ENCODE data around the gene DENND6B. TPM values are rescaled to one million over a fixed set of nuclear protein-coding genes. Genes with fewer than 3 reads are reported as not detected.
A peak's percentile ranks its signal among the peaks of the same experiment; 100 is the strongest.

The DENND6B gene
- polyA plus RNA-seq (51.0 and 58.9 TPM in 2 replicates), polyA minus RNA-seq (29.5 and 34.6 TPM in 2 replicates)

- no peaks in the 10 kb centered on the region for H3K36me3 ChIP-seq (ENCODE audit: insufficient read depth, low read length)
- H3K27me3 ChIP-seq (ENCODE audit: insufficient read depth, low read depth, low read length) = no peaks in the 10 kb centered on the region
- peak within 1 kb of the TSS; percentile 88 for H3K4me2 ChIP-seq (ENCODE audit: low read length)
- H2AFZ ChIP-seq (ENCODE audit: low read depth, low read length) = peak within 1 kb of the TSS; percentile 40
- H3K9ac ChIP-seq (ENCODE audit: low read length) = peak within 1 kb of the TSS; percentile 83
- no peaks in the 10 kb centered on the region for H3F3A ChIP-seq (ENCODE audit: insufficient read depth, low read length, poor library complexity, severe bottlenecking)
- TF ChIP-seq MXI1 (conservative IDR thresholded peaks at IDR 0.05; ENCODE audit: poor library complexity, severe bottlenecking) = peak; percentile 33
- peak; percentile 57 for TF ChIP-seq POLR2AphosphoS5 (IDR thresholded peaks at IDR 0.05)
- TF ChIP-seq RAD21 (conservative IDR thresholded peaks at IDR 0.05) = peak; percentile 49
- TF ChIP-seq EZH2 (IDR thresholded peaks at IDR 0.05; ENCODE audit: borderline replicate concordance, insufficient read depth, low read length, poor library complexity, severe bottlenecking) = no peak
- peak; percentile 84 for TF ChIP-seq CTCF (IDR thresholded peaks at IDR 0.05; ENCODE audit: poor library complexity, severe bottlenecking)
- TF ChIP-seq SMC3 (conservative IDR thresholded peaks at IDR 0.05; ENCODE audit: poor library complexity) = no peak
- H3K9me2 ChIP-seq (ENCODE audit: insufficient read depth, low read length) = no peaks in the 10 kb centered on the region
- peak within 1 kb of the TSS; percentile 76 for H3K27ac ChIP-seq (ENCODE audit: low read length)
- H3K79me2 ChIP-seq (replicated peaks; ENCODE audit: insufficient read depth, low read length) = peaks cover 17% of the 10 kb centered on the region
- no peaks in the 10 kb centered on the region for H3K9me3 ChIP-seq (ENCODE audit: low read length)
- no peaks in the 10 kb centered on the region for H4K20me1 ChIP-seq (ENCODE audit: insufficient read depth)
- H3K4me3 ChIP-seq (ENCODE audit: low read length) = peak within 1 kb of the TSS; percentile 77
These were observed at the start of gene DENND6B for GRCh38 chr22:50326956-50327710. Gene DENND6B, minus strand, starts transcription at chr22:50327012. Its CDS starts 24 bp downstream, at chr22:50326988.

- TF ChIP-seq RAD21 (conservative IDR thresholded peaks at IDR 0.05) = no peak
- TF ChIP-seq REST (IDR thresholded peaks at IDR 0.05; ENCODE audit: borderline replicate concordance) = no peak
- no peak for TF ChIP-seq MXI1 (conservative IDR thresholded peaks at IDR 0.05; ENCODE audit: poor library complexity, severe bottlenecking)
- TF ChIP-seq TAF1 (IDR thresholded peaks at IDR 0.05; ENCODE audit: low read depth) = no peak
- TF ChIP-seq EP300 (conservative IDR thresholded peaks at IDR 0.05; ENCODE audit: poor library complexity, severe bottlenecking) = no peak
- no peak for TF ChIP-seq CTCF (IDR thresholded peaks at IDR 0.05; ENCODE audit: poor library complexity, severe bottlenecking)
- no peak for TF ChIP-seq EZH2 (IDR thresholded peaks at IDR 0.05; ENCODE audit: borderline replicate concordance, insufficient read depth, low read length, poor library complexity, severe bottlenecking)
- TF ChIP-seq SMC3 (conservative IDR thresholded peaks at IDR 0.05; ENCODE audit: poor library complexity) = no peak
- TF ChIP-seq POLR2AphosphoS5 (IDR thresholded peaks at IDR 0.05) = no peak
- Histone ChIP-seq H3K9me2 (ENCODE audit: insufficient read depth, low read length) (no peaks in the 10 kb centered on the region), H3F3A (ENCODE audit: insufficient read depth, low read length, poor library complexity, severe bottlenecking) (no peaks in the 10 kb centered on the region), H2AFZ (ENCODE audit: low read depth, low read length) (no peak overlapping the region), H3K4me3 (ENCODE audit: low read length) (no peak overlapping the region), H3K27ac (ENCODE audit: low read length) (no peak overlapping the region), H4K20me1 (ENCODE audit: insufficient read depth) (no peaks in the 10 kb centered on the region), H3K36me3 (ENCODE audit: insufficient read depth, low read length) (no peaks in the 10 kb centered on the region), H3K9ac (ENCODE audit: low read length) (no peak overlapping the region), H3K9me3 (ENCODE audit: low read length) (no peaks in the 10 kb centered on the region), H3K4me2 (ENCODE audit: low read length) (no peak overlapping the region), H3K27me3 (ENCODE audit: insufficient read depth, low read depth, low read length) (no peaks in the 10 kb centered on the region), H3K79me2 (replicated peaks; ENCODE audit: insufficient read depth, low read length) (no peaks in the 10 kb centered on the region)
These were observed 49.4 kb upstream of the DENND6B start for GRCh38 chr22:50376085-50376651.
